ENCODE data around the gene AKR1B15.

Gene AKR1B15

DNA sequence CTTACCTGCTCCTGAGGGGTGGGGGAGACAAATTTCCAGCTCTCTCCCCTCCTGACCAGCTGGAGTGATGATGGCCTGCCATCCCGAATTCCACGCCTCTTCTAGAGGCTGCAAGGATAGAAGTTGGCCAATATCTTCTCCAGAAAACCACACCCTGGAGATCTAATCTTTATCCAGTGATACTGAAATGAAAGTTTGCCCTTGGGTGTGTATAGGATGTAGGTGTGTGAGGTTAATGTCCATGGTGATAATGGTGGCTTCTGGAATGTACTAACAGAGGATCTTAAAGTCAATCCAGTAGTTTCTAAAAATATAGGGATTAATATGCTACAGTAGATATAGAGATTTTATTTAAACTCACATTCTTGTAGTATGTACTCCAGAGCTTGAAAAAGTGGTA is 22.2 kb downstream of the AKR1B15 start:
- DNase-seq (ENCODE audit: low spot score): no peak
- in situ Hi-C loops (cut with MboI; ENCODE audit: low pct_unique_long_range_greater_than_20kb, low sequenced_read_pairs, unreplicated experiment): no loop called here
- TF ChIP-seq, protein P1, sequence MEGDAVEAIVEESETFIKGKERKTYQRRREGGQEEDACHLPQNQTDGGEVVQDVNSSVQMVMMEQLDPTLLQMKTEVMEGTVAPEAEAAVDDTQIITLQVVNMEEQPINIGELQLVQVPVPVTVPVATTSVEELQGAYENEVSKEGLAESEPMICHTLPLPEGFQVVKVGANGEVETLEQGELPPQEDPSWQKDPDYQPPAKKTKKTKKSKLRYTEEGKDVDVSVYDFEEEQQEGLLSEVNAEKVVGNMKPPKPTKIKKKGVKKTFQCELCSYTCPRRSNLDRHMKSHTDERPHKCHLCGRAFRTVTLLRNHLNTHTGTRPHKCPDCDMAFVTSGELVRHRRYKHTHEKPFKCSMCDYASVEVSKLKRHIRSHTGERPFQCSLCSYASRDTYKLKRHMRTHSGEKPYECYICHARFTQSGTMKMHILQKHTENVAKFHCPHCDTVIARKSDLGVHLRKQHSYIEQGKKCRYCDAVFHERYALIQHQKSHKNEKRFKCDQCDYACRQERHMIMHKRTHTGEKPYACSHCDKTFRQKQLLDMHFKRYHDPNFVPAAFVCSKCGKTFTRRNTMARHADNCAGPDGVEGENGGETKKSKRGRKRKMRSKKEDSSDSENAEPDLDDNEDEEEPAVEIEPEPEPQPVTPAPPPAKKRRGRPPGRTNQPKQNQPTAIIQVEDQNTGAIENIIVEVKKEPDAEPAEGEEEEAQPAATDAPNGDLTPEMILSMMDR (IDR thresholded peaks at IDR 0.05; ENCODE audit: extremely low read depth, insufficient read depth, missing control alignments): no peak

DNA sequence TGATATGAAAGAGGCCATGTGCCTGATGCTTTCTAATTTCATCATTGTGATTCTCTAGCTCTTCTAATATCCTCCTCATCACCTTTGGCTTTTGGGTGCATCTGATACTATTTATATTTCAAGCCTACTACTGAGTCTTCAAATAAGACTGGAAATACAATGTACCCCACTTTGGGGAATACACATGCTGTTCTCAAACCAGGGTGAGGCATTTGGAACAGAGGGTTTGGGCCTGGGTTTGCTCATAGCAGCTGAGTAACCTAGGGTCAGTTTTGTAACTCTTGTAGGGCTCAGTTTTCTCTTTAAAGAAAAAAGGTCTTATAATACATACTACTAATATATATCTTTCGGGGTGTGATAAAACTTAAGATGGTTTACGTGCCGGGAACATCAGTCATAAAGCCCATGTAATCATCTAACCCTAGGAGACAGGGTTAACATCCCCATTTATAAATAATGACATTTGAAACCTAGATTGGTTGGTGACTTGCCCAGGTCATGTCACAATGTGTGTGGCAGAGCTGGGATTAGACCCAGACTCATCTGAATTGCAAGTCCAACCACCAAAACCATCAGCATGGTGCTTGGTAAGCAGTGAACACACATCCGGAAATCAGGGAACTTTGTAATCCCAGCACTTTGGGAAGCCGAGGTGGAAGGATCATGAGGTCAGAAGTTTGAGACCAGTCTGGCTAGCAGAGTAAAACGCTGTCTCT is 23.0 kb downstream of the AKR1B15 start:
- TF ChIP-seq, protein P1 (IDR thresholded peaks at IDR 0.05; ENCODE audit: extremely low read depth, insufficient read depth, missing control alignments): no peak
- DNase-seq (ENCODE audit: low spot score): no peak
- in situ Hi-C loops (cut with MboI; ENCODE audit: low pct_unique_long_range_greater_than_20kb, low sequenced_read_pairs, unreplicated experiment): no loop called here

DNA sequence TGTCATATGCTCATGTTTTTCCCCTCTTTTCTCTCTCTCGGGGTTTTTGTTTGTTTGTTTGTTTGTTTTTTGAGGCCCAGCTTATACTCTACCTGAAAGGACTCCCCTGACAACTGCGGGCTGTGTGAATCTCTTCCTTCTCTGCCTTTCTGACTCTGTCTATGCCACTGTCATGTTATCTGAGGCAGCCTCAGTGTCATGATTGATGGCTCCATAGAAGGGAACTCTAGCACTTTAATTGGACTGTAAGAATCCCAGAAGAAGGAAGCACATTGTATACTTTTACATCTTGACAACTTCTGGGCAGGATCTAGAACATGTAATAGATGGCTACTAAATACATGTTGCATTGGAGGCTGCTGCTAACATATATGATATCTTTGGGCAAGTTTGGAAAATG is 25.4 kb downstream of the AKR1B15 start:
- TF ChIP-seq, protein P1 (IDR thresholded peaks at IDR 0.05; ENCODE audit: extremely low read depth, insufficient read depth, missing control alignments): no peak
- in situ Hi-C loops (cut with MboI; ENCODE audit: low pct_unique_long_range_greater_than_20kb, low sequenced_read_pairs, unreplicated experiment): no loop called here
- no peak for DNase-seq (ENCODE audit: low spot score)

- DNase-seq (ENCODE audit: low spot score): no peak
- in situ Hi-C loops (cut with MboI; ENCODE audit: low pct_unique_long_range_greater_than_20kb, low sequenced_read_pairs, unreplicated experiment): no loop called here
- TF ChIP-seq, protein P1 (IDR thresholded peaks at IDR 0.05; ENCODE audit: extremely low read depth, insufficient read depth, missing control alignments): no peak
These were observed 35.4 kb downstream of the AKR1B15 start for GRCh38 chr7:134584290-134584689.

- TF ChIP-seq, protein P1 (IDR thresholded peaks at IDR 0.05; ENCODE audit: extremely low read depth, insufficient read depth, missing control alignments): no peak
- in situ Hi-C loops (cut with MboI; ENCODE audit: low pct_unique_long_range_greater_than_20kb, low sequenced_read_pairs, unreplicated experiment): no loop called here
- no peak for DNase-seq (ENCODE audit: low spot score)
These were observed 37.0 kb downstream of the AKR1B15 start for GRCh38 chr7:134585897-134586296.

DNA sequence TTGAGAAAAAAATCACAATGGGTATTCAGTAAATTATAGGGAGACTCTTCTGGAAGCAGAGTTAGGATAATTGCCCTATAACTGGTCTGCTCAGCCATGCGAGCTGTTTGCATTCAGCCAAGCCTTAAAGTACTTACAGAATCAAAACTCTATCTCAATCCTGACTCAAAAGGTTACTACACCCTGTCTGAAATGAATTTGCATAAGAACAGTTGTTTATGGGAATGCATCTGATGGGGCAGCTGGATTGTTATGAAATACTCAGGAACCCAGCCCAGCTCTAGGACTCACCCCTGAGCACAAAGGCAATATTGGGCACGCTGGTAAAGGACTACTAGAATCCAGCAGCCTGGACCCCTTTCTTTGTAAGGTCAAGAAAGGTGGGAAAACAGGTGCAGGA is 38.8 kb downstream of the AKR1B15 start:
- no peak for DNase-seq (ENCODE audit: low spot score)

More for the DNA sequence above, 38.8 kb downstream of the AKR1B15 start:
- TF ChIP-seq, protein P1 (IDR thresholded peaks at IDR 0.05; ENCODE audit: extremely low read depth, insufficient read depth, missing control alignments): no peak
- in situ Hi-C loops (cut with MboI; ENCODE audit: low pct_unique_long_range_greater_than_20kb, low sequenced_read_pairs, unreplicated experiment): no loop called here
